GM23338 (cell line): ENCODE measurements around the gene CRABP1.

Experiments
- POLR2AphosphoS5 ChIP-seq: IDR thresholded peaks from 2 replicates; pipeline ENCODE4 v1.6.1; 2016; ENCODE audit warnings: antibody characterized with exemption, low read depth
- TF ChIP-seq, protein P1 (sequence below), 2 experiments: fragments of 200-600 bp in 1 of 2; sonication (generic) in 1 of 2; conservative IDR thresholded peaks; 2 replicates each; pipeline versions ENCODE4 v1.5.1 to v1.6.1; 2016 to 2017; ENCODE audit warnings: antibody characterized with exemption in 2 of 2, low read depth in 2 of 2, mild to moderate bottlenecking in 2 of 2, moderate library complexity in 1 of 2

DNA sequence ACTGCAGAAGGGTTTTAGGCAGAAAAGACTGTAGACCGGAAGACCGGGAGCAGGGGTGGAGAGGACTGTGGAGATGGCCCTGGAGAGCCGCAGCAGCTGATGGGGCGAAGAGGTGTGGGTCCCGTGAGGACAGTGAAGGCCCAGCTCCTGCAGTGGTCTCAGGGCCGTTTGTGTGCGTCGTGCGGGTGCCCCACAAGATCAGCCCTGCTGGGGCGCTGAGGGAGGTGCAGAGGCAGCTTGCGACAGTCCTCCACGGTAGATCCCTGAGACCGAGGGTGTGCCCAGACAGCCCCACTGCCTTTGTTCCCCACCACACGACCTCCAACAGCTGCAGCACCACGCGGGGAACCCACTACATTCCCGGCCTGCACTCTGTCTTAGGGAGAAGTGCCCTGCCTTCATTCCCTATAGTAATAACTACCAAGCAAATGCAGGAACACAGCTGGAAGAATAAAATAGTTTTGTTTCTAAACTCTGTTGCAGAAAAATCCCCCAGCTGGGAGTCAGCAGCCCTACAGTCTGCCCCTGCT, 19.0 kb upstream of the CRABP1 start:
- TF ChIP-seq, protein P1, sequence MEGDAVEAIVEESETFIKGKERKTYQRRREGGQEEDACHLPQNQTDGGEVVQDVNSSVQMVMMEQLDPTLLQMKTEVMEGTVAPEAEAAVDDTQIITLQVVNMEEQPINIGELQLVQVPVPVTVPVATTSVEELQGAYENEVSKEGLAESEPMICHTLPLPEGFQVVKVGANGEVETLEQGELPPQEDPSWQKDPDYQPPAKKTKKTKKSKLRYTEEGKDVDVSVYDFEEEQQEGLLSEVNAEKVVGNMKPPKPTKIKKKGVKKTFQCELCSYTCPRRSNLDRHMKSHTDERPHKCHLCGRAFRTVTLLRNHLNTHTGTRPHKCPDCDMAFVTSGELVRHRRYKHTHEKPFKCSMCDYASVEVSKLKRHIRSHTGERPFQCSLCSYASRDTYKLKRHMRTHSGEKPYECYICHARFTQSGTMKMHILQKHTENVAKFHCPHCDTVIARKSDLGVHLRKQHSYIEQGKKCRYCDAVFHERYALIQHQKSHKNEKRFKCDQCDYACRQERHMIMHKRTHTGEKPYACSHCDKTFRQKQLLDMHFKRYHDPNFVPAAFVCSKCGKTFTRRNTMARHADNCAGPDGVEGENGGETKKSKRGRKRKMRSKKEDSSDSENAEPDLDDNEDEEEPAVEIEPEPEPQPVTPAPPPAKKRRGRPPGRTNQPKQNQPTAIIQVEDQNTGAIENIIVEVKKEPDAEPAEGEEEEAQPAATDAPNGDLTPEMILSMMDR (conservative IDR thresholded peaks at IDR 0.05; ENCODE audit: low read depth in 2 of 2) = no peak
- no peak for TF ChIP-seq POLR2AphosphoS5
